SK-N-SH treated with all-trans-retinoic acid at 6 μM for 48 hours (cell line): ENCODE results near the gene TLCD2.
"Not testable (repeated sequence)": the region's sequence is repeated elsewhere in the genome, so short reads cannot be mapped to it uniquely, and the experiment has no call there.

Experiments
- CSRNP3 ChIP-seq: fragments of 250-450 bp; sonication (Bioruptor Pico); IDR thresholded peaks from 2 replicates; pipeline ENCODE4 v1.5.1; 2021; ENCODE audit warnings: mild to moderate bottlenecking, moderate library complexity
- ISL1 ChIP-seq: fragments of 250-450 bp; sonication (Bioruptor Pico); IDR thresholded peaks from 2 replicates; pipeline ENCODE4 v2.1.2; 2022; ENCODE audit warnings: mild to moderate bottlenecking, moderate library complexity
- PATZ1 ChIP-seq: fragments of 250-450 bp; sonication (Bioruptor Pico); IDR thresholded peaks from 2 replicates; pipeline ENCODE4 v1.8.0; 2020; ENCODE audit warnings: mild to moderate bottlenecking, moderate library complexity, borderline replicate concordance
- ZNF8 ChIP-seq: fragments of 450-650 bp; formaldehyde crosslinking; IDR thresholded peaks from 2 replicates; pipeline ENCODE4 v1.5.0; 2020; ENCODE audit warnings: mild to moderate bottlenecking, moderate library complexity

GRCh38 chr17:1652794-1653193 is 57.4 kb downstream of the TLCD2 start:
- not testable (repeated sequence) for TF ChIP-seq PATZ1; ZNF8; CSRNP3; ISL1 (CRISPR knock-in tag)
